Astrocyte (in vitro differentiated cells and primary cell): ENCODE data around the gene AUTS2. TPM values are rescaled to one million over a fixed set of nuclear protein-coding genes. Genes with fewer than 3 reads are reported as not detected.

ENCODE experiments used
- DNase-seq: peaks from one replicate; pipeline ENCODE4 v3.0.0-alpha.2; 2010; ENCODE audit warnings: low read depth
- FAIRE-seq: peaks from 2 replicates; lab custom pipeline; 2011; peaks lifted over from hg19 to GRCh38; lab: Jason Lieb, UNC
- H2AFZ ChIP-seq: 2 replicates; pipeline ENCODE4 v1.6.0; 2012; ENCODE audit warnings: low read depth, low read length, inconsistent platforms
- H3K27ac ChIP-seq: 2 replicates; pipeline ENCODE4 v1.5.1; 2011; ENCODE audit warnings: low read depth, low read length, inconsistent platforms
- H3K27me3 ChIP-seq: 2 replicates; pipeline ENCODE4 v1.6.0; 2011; ENCODE audit warnings: low read length, inconsistent platforms; ENCODE audit not compliant: insufficient read depth
- H3K36me3 ChIP-seq: 2 replicates; pipeline ENCODE4 v1.5.1; 2011; ENCODE audit warnings: low read length, inconsistent platforms; ENCODE audit not compliant: insufficient read depth
- H3K4me1 ChIP-seq: 2 replicates; pipeline ENCODE4 v1.5.1; 2011; ENCODE audit warnings: low read length, inconsistent platforms; ENCODE audit not compliant: insufficient read depth
- H3K4me2 ChIP-seq: 2 replicates; pipeline ENCODE4 v1.6.0; 2012; ENCODE audit warnings: low read length, inconsistent platforms
- H3K4me3 ChIP-seq: 2 replicates; pipeline ENCODE4 v1.5.1; 2011; ENCODE audit warnings: low read depth, mild to moderate bottlenecking, low read length, inconsistent platforms; ENCODE audit not compliant: insufficient read depth
- H3K79me2 ChIP-seq: 2 replicates; pipeline ENCODE4 v1.6.0; 2012; ENCODE audit warnings: mild to moderate bottlenecking, low read length, inconsistent platforms; ENCODE audit not compliant: insufficient read depth
- H3K9ac ChIP-seq: 2 replicates; pipeline ENCODE4 v1.6.0; 2012; ENCODE audit warnings: mild to moderate bottlenecking, low read length, inconsistent platforms
- H3K9me3 ChIP-seq: 2 replicates; pipeline ENCODE4 v1.5.1; 2012; ENCODE audit warnings: low read depth, mild to moderate bottlenecking, low read length, inconsistent platforms; ENCODE audit not compliant: insufficient read depth
- H4K20me1 ChIP-seq: 2 replicates; pipeline ENCODE4 v1.6.0; 2012; ENCODE audit warnings: low read length, inconsistent platforms; ENCODE audit not compliant: insufficient read depth
- H3K27ac Mint-ChIP-seq: one replicate; pipeline ENCODE4 v1.8.0; 2021; ENCODE audit warnings: mild to moderate bottlenecking, mixed read lengths; ENCODE audit not compliant: unreplicated experiment
- H3K27me3 Mint-ChIP-seq: one replicate; pipeline ENCODE4 v1.8.0; 2021; ENCODE audit warnings: low read depth, mixed read lengths; ENCODE audit not compliant: unreplicated experiment
- H3K36me3 Mint-ChIP-seq: one replicate; pipeline ENCODE4 v1.8.0; 2021; ENCODE audit warnings: low read depth, mixed read lengths; ENCODE audit not compliant: unreplicated experiment
- H3K4me1 Mint-ChIP-seq: one replicate; pipeline ENCODE4 v1.8.0; 2021; ENCODE audit warnings: low read depth, mixed read lengths; ENCODE audit not compliant: unreplicated experiment
- H3K4me3 Mint-ChIP-seq: one replicate; pipeline ENCODE4 v1.8.0; 2021; ENCODE audit warnings: mild to moderate bottlenecking, moderate library complexity, mixed read lengths; ENCODE audit not compliant: unreplicated experiment
- H3K9me3 Mint-ChIP-seq: one replicate; pipeline ENCODE4 v1.8.0; 2021; ENCODE audit warnings: mild to moderate bottlenecking, mixed read lengths; ENCODE audit not compliant: unreplicated experiment
- CTCF ChIP-seq: IDR thresholded peaks from 2 replicates; pipeline ENCODE4 v1.5.1; 2011; ENCODE audit warnings: low read depth, mild to moderate bottlenecking, inconsistent platforms, low read length, moderate library complexity; ENCODE audit not compliant: insufficient read depth
- EZH2 ChIP-seq: IDR thresholded peaks from 2 replicates; pipeline ENCODE4 v1.6.1; 2012; ENCODE audit warnings: mild to moderate bottlenecking, low read length, inconsistent platforms; ENCODE audit not compliant: insufficient read depth
- total RNA-seq: library from RNA; stranded (reverse); gene quantifications from 2 replicates; pipeline ENCODE4 v1.2.1, GENCODE V29; 2021

The AUTS2 gene
- total RNA-seq, 1 donor from 2014 or later, result 73.2 TPM

DNA sequence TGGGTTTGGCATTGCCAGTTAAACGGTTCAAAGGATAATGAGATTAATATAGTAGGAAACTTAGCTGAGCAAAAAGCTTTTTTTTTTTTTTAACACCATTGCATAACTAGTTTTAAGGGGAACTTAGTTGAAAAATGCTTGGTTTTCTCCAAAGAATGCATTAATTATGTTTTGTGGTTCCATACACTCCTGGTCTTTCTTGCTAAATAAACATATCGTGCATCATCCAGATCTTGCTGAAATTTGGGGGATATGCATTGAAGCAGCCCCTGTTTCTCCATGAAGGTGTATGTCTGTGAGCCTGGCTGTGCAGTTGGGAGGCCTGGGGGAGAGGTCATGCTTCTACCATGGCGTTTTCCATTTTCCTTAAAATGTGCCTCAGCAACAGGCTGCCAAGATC is 975.4 kb downstream of the AUTS2 start:
- H3K9me3 Mint-ChIP-seq, result peaks cover 8% of the 10 kb centered on the region
- FAIRE-seq, result no peak
- Histone ChIP-seq H3K27ac (no peak overlapping the region), H3K4me1 (peaks cover 37% of the 10 kb centered on the region), H3K9ac (no peak overlapping the region), H3K9me3 (no peaks in the 10 kb centered on the region), H3K79me2 (no peaks in the 10 kb centered on the region), H3K36me3 (no peaks in the 10 kb centered on the region), H4K20me1 (no peaks in the 10 kb centered on the region), H3K27me3 (no peaks in the 10 kb centered on the region), H3K4me3 (no peak overlapping the region), H2AFZ (no peak overlapping the region), H3K4me2 (no peak overlapping the region)
- H3K36me3 Mint-ChIP-seq, result no peaks in the 10 kb centered on the region
- H3K27me3 Mint-ChIP-seq, result no peaks in the 10 kb centered on the region
- peaks cover 82% of the 10 kb centered on the region for H3K4me1 Mint-ChIP-seq
- peak overlapping the region; percentile 10 for H3K4me3 Mint-ChIP-seq
- TF ChIP-seq EZH2, result no peak
- TF ChIP-seq CTCF, result no peak
- peak; percentile 46 for DNase-seq
- H3K27ac Mint-ChIP-seq, result no peak overlapping the region

GRCh38 chr7:70574314-70574834 is 976.1 kb downstream of the AUTS2 start:
- no peak overlapping the region for H3K27ac ChIP-seq
- Mint-ChIP-seq H3K27me3 (no peaks in the 10 kb centered on the region), H3K4me1 (peaks cover 78% of the 10 kb centered on the region), H3K27ac (peak overlapping the region; percentile 53), H3K9me3 (peaks cover 4% of the 10 kb centered on the region), H3K36me3 (no peaks in the 10 kb centered on the region), H3K4me3 (no peak overlapping the region)
- H2AFZ ChIP-seq, result no peak overlapping the region
- no peaks in the 10 kb centered on the region for H3K36me3 ChIP-seq
- no peaks in the 10 kb centered on the region for H4K20me1 ChIP-seq
- no peak for DNase-seq
- H3K4me2 ChIP-seq, result peak overlapping the region; percentile 71
- no peaks in the 10 kb centered on the region for H3K79me2 ChIP-seq
- no peaks in the 10 kb centered on the region for H3K27me3 ChIP-seq
- no peak for TF ChIP-seq CTCF
- TF ChIP-seq EZH2, result no peak
- H3K4me3 ChIP-seq, result no peak overlapping the region
- H3K9ac ChIP-seq, result no peak overlapping the region
- no peak for FAIRE-seq
- peaks cover 35% of the 10 kb centered on the region for H3K4me1 ChIP-seq
- no peaks in the 10 kb centered on the region for H3K9me3 ChIP-seq

DNA sequence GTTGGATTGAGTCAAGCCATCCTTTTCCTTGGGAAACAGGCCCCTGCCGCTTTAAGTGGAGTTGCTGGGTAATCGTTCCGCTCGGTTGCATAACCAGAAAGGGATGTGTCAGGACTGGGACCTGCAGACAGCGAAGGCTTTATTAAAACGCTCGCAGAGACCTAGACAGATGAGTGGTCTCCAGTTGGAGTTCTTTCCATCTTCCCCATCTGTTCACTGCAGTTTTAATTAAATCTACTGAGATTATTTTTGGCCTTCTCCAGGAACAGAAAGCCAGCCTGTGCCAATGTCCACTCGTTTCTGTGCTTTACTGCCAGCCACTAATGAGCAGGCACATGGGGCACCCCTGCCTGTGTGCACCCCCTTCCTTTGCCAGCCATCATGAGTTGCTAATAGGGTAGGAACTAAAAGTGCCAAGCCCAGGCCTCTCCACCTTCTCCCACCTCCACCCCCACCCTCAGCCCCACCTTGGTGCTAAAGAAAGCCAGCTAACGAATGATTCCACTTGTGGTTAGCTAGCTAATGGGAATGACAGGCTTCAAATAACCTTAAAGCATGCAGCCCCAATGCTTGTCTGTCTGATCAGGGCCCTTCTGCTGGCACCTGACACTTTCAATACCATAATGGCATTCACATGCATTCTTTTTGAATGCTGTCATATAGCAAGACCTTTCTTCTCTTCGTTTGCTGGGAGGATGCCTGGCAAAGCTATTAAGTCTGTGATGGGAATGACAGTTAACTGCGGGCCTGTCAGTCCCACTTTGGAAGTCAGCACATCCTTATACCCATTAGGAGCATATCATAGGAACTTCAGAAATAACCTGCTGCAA is 976.9 kb downstream of the AUTS2 start:
- H3K27ac ChIP-seq, result no peak overlapping the region
- Mint-ChIP-seq H3K27ac (peak overlapping the region; percentile 53), H3K4me1 (peaks cover 78% of the 10 kb centered on the region), H3K9me3 (peaks cover 2% of the 10 kb centered on the region), H3K4me3 (peak overlapping the region; percentile 31), H3K36me3 (no peaks in the 10 kb centered on the region), H3K27me3 (no peaks in the 10 kb centered on the region)
- no peak for FAIRE-seq
- H3K4me3 ChIP-seq, result no peak overlapping the region
- no peak overlapping the region for H2AFZ ChIP-seq
- peaks cover 27% of the 10 kb centered on the region for H3K4me1 ChIP-seq
- H3K9ac ChIP-seq, result no peak overlapping the region
- TF ChIP-seq EZH2 (no peak), CTCF (no peak)
- no peaks in the 10 kb centered on the region for H3K79me2 ChIP-seq
- H3K27me3 ChIP-seq, result no peaks in the 10 kb centered on the region
- H4K20me1 ChIP-seq, result no peaks in the 10 kb centered on the region
- DNase-seq, result peak; percentile 66
- no peaks in the 10 kb centered on the region for H3K36me3 ChIP-seq
- no peaks in the 10 kb centered on the region for H3K9me3 ChIP-seq
- H3K4me2 ChIP-seq, result peak overlapping the region; percentile 71
